Heart left ventricle (tissue), 13 donors: Measurements from ENCODE around the gene CLK3.

Experiments used
- POLR2A ChIP-seq, 2 donors: fragments of 450-650 bp; IDR thresholded peaks; one replicate each; pipeline ENCODE4 v1.6.1; 2017; ENCODE audit warnings: antibody characterized with exemption in 2 of 2, mild to moderate bottlenecking in 2 of 2, moderate library complexity in 2 of 2
- TF ChIP-seq, protein P1 (sequence below), 12 donors: fragments of 200-600 bp; sonication (generic) in 4 of 12; IDR thresholded peaks; one replicate each; pipeline versions ENCODE4 v1.5.0 to v1.8.0; 2018 to 2022; ENCODE audit warnings: antibody characterized with exemption in 12 of 12, mild to moderate bottlenecking in 5 of 12
- donor health status: ischemic (EF 13 %, LVEDD 7.1; RV severe dilation, severe dysfunction).
- donor health status: DM: no; HTN: yes; CAD: no.
- donor health status: DM: no; HTN: no; CAD: no.
- donor health status: ischemic (EF 25% LVEDD 6.9; RV normal size, moderate dysfunction).
- donor health status: ischemic (EF 25% LVEDD 5.7; RV mildly dilated, moderate dysfunction).
- donor health status: ischemic (EF 35%, LVEDD 5.7; RV mildly dilated, moderate dysfunction).
- donor health status: nonischemic (EF 11% LVEDD 7.7; RV severe dilation, severe dysfunction).
- donor health status: DM: yes; HTN: yes; CAD: no.
- donor health status: PGD.
- donor health status: ischemic (EF 29% LVEDD 5.4; RV normal size, mild dysfunction).
- donor health status: nonischemic (EF 23%, LVEDD 6.1; RV moderate dilation, normal function).

DNA sequence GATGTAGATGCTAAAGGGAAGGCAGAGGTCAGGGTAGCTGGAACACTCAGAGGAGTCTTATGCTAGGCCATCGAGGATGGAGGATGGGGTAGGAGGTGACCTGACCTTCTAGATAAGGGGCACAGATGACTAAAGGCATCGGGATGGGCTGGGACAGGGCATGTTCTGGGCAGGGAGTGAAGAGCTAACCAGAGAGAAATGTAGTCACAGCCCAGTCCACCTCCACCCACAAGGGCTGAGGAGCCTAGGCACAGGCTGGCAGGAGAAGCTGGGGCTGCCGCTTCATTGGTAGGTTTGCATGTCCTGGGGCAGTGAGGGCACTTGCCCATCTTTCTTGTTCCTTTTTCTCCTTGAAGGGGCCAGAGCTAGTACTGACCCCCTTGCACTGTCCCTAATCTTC lies 12.6 kb downstream of the CLK3 start:
- TF ChIP-seq POLR2A (IDR thresholded peaks at IDR 0.05), result no peak
- TF ChIP-seq, protein P1, sequence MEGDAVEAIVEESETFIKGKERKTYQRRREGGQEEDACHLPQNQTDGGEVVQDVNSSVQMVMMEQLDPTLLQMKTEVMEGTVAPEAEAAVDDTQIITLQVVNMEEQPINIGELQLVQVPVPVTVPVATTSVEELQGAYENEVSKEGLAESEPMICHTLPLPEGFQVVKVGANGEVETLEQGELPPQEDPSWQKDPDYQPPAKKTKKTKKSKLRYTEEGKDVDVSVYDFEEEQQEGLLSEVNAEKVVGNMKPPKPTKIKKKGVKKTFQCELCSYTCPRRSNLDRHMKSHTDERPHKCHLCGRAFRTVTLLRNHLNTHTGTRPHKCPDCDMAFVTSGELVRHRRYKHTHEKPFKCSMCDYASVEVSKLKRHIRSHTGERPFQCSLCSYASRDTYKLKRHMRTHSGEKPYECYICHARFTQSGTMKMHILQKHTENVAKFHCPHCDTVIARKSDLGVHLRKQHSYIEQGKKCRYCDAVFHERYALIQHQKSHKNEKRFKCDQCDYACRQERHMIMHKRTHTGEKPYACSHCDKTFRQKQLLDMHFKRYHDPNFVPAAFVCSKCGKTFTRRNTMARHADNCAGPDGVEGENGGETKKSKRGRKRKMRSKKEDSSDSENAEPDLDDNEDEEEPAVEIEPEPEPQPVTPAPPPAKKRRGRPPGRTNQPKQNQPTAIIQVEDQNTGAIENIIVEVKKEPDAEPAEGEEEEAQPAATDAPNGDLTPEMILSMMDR (IDR thresholded peaks at IDR 0.05), result no peak
